C4-2B (cell line): ENCODE results near the gene SH2D1B.

Source experiments
- ZFX ChIP-seq: fragments of 450-650 bp; IDR thresholded peaks from 2 replicates; pipeline ENCODE4 v1.6.1; 2017
- TF ChIP-seq, protein P1 (sequence below): fragments of 450-650 bp; conservative IDR thresholded peaks from 2 replicates; pipeline ENCODE4 v1.5.1; 2017; ENCODE audit warnings: mild to moderate bottlenecking

- TF ChIP-seq, protein P1, sequence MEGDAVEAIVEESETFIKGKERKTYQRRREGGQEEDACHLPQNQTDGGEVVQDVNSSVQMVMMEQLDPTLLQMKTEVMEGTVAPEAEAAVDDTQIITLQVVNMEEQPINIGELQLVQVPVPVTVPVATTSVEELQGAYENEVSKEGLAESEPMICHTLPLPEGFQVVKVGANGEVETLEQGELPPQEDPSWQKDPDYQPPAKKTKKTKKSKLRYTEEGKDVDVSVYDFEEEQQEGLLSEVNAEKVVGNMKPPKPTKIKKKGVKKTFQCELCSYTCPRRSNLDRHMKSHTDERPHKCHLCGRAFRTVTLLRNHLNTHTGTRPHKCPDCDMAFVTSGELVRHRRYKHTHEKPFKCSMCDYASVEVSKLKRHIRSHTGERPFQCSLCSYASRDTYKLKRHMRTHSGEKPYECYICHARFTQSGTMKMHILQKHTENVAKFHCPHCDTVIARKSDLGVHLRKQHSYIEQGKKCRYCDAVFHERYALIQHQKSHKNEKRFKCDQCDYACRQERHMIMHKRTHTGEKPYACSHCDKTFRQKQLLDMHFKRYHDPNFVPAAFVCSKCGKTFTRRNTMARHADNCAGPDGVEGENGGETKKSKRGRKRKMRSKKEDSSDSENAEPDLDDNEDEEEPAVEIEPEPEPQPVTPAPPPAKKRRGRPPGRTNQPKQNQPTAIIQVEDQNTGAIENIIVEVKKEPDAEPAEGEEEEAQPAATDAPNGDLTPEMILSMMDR, result no peak
- TF ChIP-seq ZFX, result no peak
Observed at GRCh38 chr1:162458236-162458635, 46.3 kb upstream of the SH2D1B start.
